AG09319 (cell line): ENCODE measurements around the gene SLC33A1.
A peak's percentile ranks its signal among the peaks of the same experiment; 100 is the strongest.
"Not testable (repeated sequence)": the region's sequence is repeated elsewhere in the genome, so short reads cannot be mapped to it uniquely, and the experiment has no call there.

Experiments
- DNase-seq: peaks from one replicate; pipeline ENCODE4 v3.0.0-alpha.2; 2010; ENCODE audit warnings: low read depth; ENCODE audit errors: extremely low read depth
- CTCF ChIP-seq: IDR thresholded peaks from 2 replicates; pipeline ENCODE4 v1.5.1; 2011; ENCODE audit warnings: low read depth, mild to moderate bottlenecking, inconsistent platforms, low read length, moderate library complexity

Gene SLC33A1

GRCh38 chr3:155870945-155871745 lies 16.9 kb upstream of the SLC33A1 start:
- DNase-seq, result no peak
- TF ChIP-seq CTCF, result no peak

- DNase-seq, result peak; percentile 81
- TF ChIP-seq CTCF, result peak; percentile 29
Measured at GRCh38 chr3:155870133-155870944, 16.1 kb upstream of the SLC33A1 start, which contains the start of gene GMPS. GMPS (plus strand) TSS chr3:155870650; CDS start chr3:155870871, 221 bp downstream.

GRCh38 chr3:155869691-155870090 lies 15.5 kb upstream of the SLC33A1 start:
- no peak for DNase-seq
- TF ChIP-seq CTCF, result no peak

GRCh38 chr3:155863072-155863784 lies 9.0 kb upstream of the SLC33A1 start:
- DNase-seq, result no peak
- no peak for TF ChIP-seq CTCF

GRCh38 chr3:155862290-155862982 lies 8.2 kb upstream of the SLC33A1 start:
- DNase-seq, result not testable (repeated sequence)

GRCh38 chr3:155861476-155862183 lies 7.4 kb upstream of the SLC33A1 start:
- no peak for TF ChIP-seq CTCF
- DNase-seq, result no peak

- not testable (repeated sequence) for DNase-seq
Measured at GRCh38 chr3:155860424-155860823, 6.2 kb upstream of the SLC33A1 start.
